ENCODE data around the gene SENP1.
A peak's percentile ranks its signal among the peaks of the same experiment; 100 is the strongest.
"Not testable (repeated sequence)": the region's sequence is repeated elsewhere in the genome, so short reads cannot be mapped to it uniquely, and the experiment has no call there.

Gene SENP1

DNA sequence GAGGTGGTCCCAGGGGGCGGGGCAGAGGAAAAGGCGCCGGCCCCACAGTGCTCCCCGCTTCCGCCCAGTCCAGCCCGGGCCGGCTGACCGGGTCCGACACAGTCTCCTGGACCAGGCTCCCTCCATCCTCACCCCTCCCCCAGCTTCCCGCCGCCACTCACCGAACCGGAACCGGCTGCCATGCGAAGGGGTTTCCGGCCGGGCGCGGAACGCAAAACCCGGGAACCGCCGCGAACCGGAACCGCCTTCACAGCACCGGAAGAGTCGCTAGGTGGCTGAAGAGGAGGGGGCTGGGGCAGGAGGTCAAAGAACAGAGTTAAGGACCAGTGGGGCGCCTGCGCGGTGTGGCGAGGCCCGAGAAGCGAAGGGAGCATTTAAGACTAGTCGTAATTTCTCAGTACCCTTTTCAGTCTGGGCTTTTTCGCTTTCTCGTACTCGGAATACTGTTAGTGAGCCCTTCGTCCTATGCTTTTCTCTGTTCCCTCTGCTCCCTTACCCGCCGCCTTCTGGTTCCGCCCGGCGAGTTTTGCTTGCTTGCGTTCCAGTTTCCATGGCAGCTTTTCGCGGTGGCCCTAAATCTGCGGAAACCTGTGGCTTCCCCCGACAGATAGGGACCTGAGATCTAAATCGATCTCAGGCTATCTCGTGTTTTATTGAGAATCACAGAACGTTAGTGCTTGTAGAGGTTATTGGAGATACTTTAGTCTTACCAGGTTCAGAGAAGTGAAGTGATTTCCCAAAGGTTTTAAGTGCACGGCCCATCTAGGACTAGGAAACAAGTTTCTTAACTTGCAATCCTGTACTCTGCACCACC lies at the start of gene SENP1:
TSS of gene SENP1 (minus strand) at position 213 of the 814 bp plus-strand sequence. CDS start 4,607 bp downstream, outside the sequence.
- Mint-ChIP-seq H3K36me3 (ENCODE audit: low read depth) (peaks cover 8% of the 10 kb centered on the region), H3K9me3 (no peaks in the 10 kb centered on the region), H3K4me1 (ENCODE audit: low read depth) (peaks cover 50% of the 10 kb centered on the region), H3K27me3 (no peaks in the 10 kb centered on the region), H3K27ac (peak within 1 kb of the TSS; percentile 94), H3K4me3 (peak within 1 kb of the TSS; percentile 95)

DNA sequence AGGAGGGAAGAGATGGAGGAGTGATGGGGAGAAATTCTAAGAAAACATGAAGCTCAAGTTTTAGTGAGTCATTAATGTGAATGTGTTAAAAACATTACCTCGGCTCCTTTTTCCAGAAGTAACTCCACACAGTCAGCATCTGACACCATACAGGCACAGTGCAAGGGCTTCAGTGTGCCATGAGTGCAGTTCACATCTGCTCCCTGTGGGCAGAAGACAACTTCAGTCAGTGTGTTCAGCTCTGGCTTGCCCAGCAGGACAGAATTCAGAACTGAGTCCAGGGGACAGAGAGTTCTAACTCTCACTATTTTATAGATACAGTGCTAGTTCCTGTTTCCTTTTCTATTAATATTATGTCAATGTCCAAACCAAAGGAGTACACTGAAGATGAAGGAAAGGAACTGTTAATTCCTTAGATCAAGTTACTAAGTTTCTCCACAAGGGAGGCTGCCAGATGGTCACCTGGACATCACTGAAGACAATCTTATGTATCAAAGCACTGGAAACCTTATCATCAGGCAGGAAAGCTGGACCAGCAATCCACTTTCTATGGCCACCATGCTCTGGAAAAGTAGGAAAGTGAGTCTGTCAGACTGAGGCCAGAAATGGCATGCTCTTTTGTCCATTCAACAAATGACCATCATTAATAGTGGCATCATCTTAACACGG lies 45.4 kb upstream of the SENP1 start:
- H3K9me3 Mint-ChIP-seq, result no peaks in the 10 kb centered on the region
- no peak overlapping the region for H3K4me3 Mint-ChIP-seq
- H3K27ac Mint-ChIP-seq, result peak overlapping the region; percentile 63

DNA sequence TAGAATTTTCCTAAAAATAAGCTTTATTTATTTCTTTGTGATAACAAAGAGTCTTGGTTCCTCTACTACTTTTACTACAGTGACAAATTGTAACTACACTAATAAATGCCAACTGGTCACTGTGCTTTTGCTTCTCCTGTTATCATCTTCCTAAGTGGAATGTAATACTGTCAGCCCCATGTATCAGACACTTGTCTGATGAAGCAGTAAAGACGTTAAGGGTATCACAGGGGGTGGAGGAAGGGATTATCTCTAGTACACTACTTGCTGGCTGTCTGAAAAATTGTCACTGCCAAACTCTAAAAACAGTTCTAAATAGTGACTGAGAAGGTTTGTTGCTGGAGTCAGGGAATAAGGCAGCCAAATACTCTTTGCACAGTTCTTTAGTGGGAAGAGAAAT lies 40.1 kb upstream of the SENP1 start:
- Mint-ChIP-seq H3K27ac (no peak overlapping the region), H3K9me3 (no peaks in the 10 kb centered on the region), H3K36me3 (ENCODE audit: low read depth) (peaks cover 78% of the 10 kb centered on the region), H3K4me3 (no peak overlapping the region), H3K4me1 (ENCODE audit: low read depth) (no peaks in the 10 kb centered on the region), H3K27me3 (no peaks in the 10 kb centered on the region)

More for the DNA sequence above, 45.4 kb upstream of the SENP1 start:
- H3K36me3 Mint-ChIP-seq (ENCODE audit: low read depth), result peaks cover 52% of the 10 kb centered on the region
- H3K4me1 Mint-ChIP-seq (ENCODE audit: low read depth), result peaks cover 19% of the 10 kb centered on the region
- H3K27me3 Mint-ChIP-seq, result no peaks in the 10 kb centered on the region

DNA sequence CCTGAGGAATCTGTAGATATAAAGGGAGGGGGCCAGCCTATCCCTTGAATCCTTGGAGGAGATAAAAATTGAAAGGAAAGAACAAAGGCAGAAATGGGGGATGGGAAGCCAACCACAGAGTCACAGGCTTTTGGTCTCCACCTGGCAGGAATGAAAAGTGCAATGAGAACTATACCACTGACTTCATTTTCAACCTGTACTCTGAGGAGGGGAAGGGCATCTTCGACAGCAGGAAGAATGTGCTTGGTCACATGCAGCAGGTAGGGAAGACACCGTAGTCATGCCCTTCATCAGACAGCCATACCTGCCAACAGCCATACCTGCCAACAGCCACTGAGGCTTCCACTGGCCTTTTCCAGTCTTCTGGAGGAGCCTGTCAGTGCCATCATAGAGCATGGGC lies 38.0 kb upstream of the SENP1 start:
- Mint-ChIP-seq H3K27ac (no peak overlapping the region), H3K27me3 (no peaks in the 10 kb centered on the region), H3K36me3 (ENCODE audit: low read depth) (peaks cover 81% of the 10 kb centered on the region), H3K4me1 (ENCODE audit: low read depth) (no peaks in the 10 kb centered on the region), H3K4me3 (no peak overlapping the region), H3K9me3 (no peaks in the 10 kb centered on the region)

DNA sequence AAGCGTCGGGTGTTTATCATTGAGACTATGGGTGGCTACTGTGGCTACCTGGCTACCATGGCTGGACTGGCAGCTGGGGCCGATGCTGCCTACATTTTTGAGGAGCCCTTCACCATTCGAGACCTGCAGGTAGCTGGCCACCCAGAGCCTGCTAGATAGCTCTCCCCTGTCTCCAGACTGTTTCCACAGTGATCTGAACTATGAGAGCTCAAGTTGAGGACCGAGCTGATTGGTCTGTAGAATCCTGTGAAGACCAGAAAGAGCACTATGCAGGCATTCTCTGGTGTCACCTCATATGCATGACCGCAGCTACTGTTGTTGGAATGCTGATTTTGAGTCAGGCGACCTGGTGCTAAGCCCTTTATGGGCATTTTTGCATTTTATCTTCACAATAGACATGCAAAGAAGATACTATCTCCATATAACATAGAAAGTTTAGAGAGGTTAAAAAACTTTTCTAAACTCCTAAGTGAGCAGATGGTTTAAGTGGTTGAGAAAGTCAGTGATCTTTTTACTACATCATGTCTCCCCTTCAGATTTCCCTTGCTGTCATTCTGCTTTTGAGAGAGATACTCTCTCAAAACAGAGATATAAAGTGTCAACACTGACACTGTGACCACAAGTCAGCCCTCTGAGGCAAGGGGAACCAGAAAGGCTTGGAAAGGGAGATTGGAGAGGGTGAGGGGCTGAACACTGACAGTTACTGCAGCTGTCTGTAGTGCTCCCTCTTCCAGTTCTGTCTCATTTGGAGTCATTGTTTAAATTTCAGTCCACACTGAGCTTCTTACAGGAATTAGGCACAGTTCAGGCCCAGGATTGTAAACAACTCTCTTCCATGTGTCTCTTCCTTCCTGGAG lies 37.2 kb upstream of the SENP1 start:
- no peak overlapping the region for H3K4me3 Mint-ChIP-seq
- H3K4me1 Mint-ChIP-seq (ENCODE audit: low read depth), result no peaks in the 10 kb centered on the region
- H3K27ac Mint-ChIP-seq, result no peak overlapping the region
- no peaks in the 10 kb centered on the region for H3K27me3 Mint-ChIP-seq
- H3K9me3 Mint-ChIP-seq, result no peaks in the 10 kb centered on the region
- H3K36me3 Mint-ChIP-seq (ENCODE audit: low read depth), result peaks cover 76% of the 10 kb centered on the region

DNA sequence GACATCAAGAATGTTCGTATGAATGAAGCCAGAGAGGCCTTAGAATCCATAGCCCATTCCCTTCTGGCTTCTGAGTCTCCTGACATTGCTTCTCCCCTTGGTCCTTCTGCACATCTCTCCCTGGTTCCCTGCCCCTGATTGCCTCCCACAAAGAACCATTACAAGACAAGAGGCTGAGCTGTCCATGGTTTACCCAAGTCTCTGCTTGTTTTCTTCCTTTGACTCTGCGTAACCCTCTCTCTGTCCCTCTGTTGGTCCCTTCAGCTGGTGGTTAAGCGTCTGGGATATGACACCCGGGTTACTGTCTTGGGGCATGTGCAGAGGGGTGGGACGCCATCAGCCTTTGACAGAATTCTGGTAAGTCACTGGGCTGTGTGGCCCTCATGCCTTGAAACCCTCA lies 29.1 kb upstream of the SENP1 start:
- no peaks in the 10 kb centered on the region for H3K4me1 Mint-ChIP-seq (ENCODE audit: low read depth)
- no peak overlapping the region for H3K27ac Mint-ChIP-seq

DNA sequence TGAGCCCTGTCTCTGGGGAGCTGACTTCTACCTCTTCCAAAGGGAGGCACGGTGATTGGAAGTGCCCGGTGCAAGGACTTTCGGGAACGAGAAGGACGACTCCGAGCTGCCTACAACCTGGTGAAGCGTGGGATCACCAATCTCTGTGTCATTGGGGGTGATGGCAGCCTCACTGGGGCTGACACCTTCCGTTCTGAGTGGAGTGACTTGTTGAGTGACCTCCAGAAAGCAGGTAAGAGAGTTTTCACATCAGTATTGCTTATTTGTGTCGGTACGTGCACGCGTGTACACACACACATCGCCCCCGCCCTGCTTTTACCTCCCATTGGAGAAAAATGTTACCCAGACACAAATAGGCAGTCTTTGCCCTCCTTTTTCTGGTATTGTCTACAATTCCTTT lies 26.9 kb upstream of the SENP1 start:
- Mint-ChIP-seq H3K27ac (no peak overlapping the region), H3K9me3 (no peaks in the 10 kb centered on the region), H3K4me1 (ENCODE audit: low read depth) (no peaks in the 10 kb centered on the region), H3K4me3 (no peak overlapping the region), H3K36me3 (ENCODE audit: low read depth) (peaks cover 69% of the 10 kb centered on the region), H3K27me3 (no peaks in the 10 kb centered on the region)

More for the DNA sequence above, 29.1 kb upstream of the SENP1 start:
- Mint-ChIP-seq H3K27me3 (no peaks in the 10 kb centered on the region), H3K36me3 (ENCODE audit: low read depth) (peaks cover 60% of the 10 kb centered on the region), H3K4me3 (no peak overlapping the region), H3K9me3 (no peaks in the 10 kb centered on the region)

DNA sequence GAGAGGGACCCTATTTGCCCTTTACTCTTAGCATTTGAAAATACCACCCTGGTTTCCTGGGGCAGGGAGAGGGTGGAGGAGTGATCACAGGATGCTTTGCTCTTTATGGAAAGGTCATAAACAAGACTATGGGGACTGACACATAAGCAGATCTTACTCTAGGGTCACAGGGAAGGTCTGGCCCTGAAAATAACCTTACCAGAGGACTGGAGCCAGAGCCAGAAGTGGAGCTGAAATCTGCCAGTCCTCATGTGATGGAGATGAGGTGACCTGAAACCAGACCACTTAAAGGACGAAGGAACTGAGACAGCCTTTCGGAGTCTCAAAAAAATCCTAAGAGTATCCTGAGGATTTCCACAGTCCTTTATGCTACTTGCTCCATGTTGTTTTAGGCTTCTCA lies 25.6 kb upstream of the SENP1 start:
- Mint-ChIP-seq H3K4me3 (no peak overlapping the region), H3K36me3 (ENCODE audit: low read depth) (peaks cover 74% of the 10 kb centered on the region), H3K27me3 (no peaks in the 10 kb centered on the region), H3K27ac (no peak overlapping the region), H3K9me3 (no peaks in the 10 kb centered on the region), H3K4me1 (ENCODE audit: low read depth) (no peaks in the 10 kb centered on the region)

DNA sequence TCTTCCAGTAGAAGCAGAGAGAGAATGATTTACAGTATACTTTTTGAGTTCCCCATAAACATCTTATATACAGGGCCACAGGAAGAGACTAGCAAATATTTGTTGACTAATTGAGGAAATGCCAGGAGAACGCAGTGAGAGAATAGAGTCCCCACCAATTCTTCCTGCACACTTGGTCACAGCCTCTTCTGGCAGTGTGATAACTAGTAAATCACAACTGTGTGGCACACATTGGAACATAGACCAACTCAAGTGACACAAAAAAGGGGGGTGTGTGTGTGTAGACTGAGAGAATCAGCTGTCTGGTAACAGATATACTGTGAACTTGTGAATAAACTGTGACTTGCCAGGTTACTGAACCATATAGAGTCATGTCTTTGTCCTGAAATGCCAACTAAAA lies 23.5 kb upstream of the SENP1 start:
- peaks cover 82% of the 10 kb centered on the region for H3K36me3 Mint-ChIP-seq (ENCODE audit: low read depth)
- H3K4me3 Mint-ChIP-seq, result no peak overlapping the region
- H3K4me1 Mint-ChIP-seq (ENCODE audit: low read depth), result no peaks in the 10 kb centered on the region
- H3K27ac Mint-ChIP-seq, result no peak overlapping the region
- H3K9me3 Mint-ChIP-seq, result no peaks in the 10 kb centered on the region
- no peaks in the 10 kb centered on the region for H3K27me3 Mint-ChIP-seq

DNA sequence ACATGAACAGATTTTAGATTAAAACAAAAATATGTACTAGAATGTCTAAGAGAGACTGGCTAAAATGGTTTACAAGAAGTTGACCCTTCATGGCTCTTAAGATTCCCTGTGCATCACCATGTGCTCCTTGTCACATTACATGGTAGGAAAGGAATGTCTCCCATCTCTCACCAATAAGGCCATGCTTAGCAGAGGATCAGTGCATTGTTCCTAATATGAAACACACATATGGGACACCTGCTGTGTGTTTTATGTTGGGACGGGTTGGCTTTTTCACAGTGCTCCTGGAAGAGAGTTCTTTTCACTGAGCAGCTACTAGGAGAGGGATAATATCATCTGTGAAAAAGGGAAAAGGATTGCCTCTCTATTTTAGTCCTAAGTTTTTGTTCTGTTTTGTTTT lies 22.9 kb upstream of the SENP1 start:
- H3K36me3 Mint-ChIP-seq (ENCODE audit: low read depth), result peaks cover 80% of the 10 kb centered on the region
- no peaks in the 10 kb centered on the region for H3K27me3 Mint-ChIP-seq
- no peak overlapping the region for H3K27ac Mint-ChIP-seq
- H3K9me3 Mint-ChIP-seq, result no peaks in the 10 kb centered on the region
- H3K4me3 Mint-ChIP-seq, result no peak overlapping the region
- no peaks in the 10 kb centered on the region for H3K4me1 Mint-ChIP-seq (ENCODE audit: low read depth)

DNA sequence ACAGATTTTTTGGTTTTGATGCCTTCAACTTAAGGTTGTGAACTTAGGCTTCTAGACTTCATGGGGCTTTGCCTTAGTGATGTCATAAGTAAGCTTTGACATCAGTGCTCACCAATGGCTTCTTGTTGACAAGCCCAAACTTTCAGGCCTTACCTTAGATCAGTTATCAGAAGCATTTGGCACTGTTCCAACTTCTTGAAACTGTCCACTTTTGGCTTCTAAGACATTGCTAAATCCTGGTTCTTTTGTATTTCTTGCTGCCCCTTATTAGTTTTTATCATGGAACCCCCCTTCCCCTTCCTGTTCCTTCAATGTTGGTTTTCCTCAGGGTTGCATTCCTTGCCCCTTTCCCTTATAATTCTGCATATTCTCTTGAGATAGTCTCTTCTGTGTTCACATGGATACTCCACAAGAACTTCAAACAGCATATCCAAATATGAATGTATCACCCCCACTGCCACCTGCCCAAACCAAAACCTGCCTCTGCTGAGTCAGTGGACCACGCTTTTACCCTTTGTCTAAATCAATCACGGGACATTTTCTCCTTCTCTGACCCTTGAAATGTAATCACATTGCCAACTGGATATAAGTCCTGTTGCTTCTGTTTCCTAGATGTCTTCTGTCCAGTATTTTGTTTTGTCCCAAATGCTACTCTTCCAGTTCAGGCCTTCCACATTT lies 21.2 kb upstream of the SENP1 start:
- Mint-ChIP-seq H3K27me3 (no peaks in the 10 kb centered on the region), H3K4me3 (no peak overlapping the region), H3K4me1 (ENCODE audit: low read depth) (no peaks in the 10 kb centered on the region), H3K36me3 (ENCODE audit: low read depth) (peaks cover 76% of the 10 kb centered on the region), H3K27ac (no peak overlapping the region), H3K9me3 (no peaks in the 10 kb centered on the region)

DNA sequence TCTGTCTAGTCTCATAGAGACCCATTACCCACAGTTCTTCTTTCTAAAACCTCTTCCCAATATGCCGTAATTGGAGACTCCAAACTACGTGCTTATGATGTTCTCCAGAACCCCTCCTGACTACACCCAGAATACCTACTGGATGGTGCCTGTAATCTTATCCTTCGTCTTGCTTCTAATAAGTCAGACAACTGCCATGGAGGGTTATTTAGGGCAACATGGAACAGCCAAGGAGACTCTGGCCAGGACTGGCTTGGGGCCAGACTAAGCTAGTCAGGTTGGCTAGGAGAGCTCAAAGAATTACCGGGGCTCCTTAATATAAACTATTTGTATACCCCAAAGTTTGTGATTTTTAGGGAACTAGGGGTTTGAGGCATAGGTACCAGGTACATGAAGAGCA lies 20.1 kb upstream of the SENP1 start:
- H3K36me3 Mint-ChIP-seq (ENCODE audit: low read depth), result peaks cover 80% of the 10 kb centered on the region
- no peaks in the 10 kb centered on the region for H3K27me3 Mint-ChIP-seq
- H3K9me3 Mint-ChIP-seq, result no peaks in the 10 kb centered on the region
- H3K4me1 Mint-ChIP-seq (ENCODE audit: low read depth), result peaks cover 3% of the 10 kb centered on the region
- no peak overlapping the region for H3K4me3 Mint-ChIP-seq
- no peak overlapping the region for H3K27ac Mint-ChIP-seq

DNA sequence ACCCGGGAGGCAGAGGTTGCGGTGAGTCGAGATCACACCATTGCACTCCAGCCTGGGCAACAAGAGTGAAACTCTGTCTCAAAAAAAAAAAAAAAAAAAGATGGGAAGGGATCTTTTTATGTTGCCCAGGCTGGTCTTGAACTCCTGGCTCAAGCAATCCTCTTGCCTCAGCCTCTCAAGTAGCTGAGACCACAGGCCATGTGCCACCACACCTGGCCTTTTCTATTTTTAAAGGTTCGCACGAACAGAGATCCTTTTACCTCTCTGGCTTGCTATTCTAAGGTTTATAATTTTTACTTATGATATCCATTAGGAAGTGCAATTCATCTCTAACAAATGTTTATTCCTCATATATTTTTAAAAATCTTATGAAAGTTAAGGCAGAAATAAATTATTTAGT lies 19.7 kb upstream of the SENP1 start:
- H3K4me1 Mint-ChIP-seq (ENCODE audit: low read depth); H3K27ac Mint-ChIP-seq; H3K27me3 Mint-ChIP-seq; H3K4me3 Mint-ChIP-seq; H3K9me3 Mint-ChIP-seq: not testable (repeated sequence)
- H3K36me3 Mint-ChIP-seq (ENCODE audit: low read depth), result peaks cover 78% of the 10 kb centered on the region

DNA sequence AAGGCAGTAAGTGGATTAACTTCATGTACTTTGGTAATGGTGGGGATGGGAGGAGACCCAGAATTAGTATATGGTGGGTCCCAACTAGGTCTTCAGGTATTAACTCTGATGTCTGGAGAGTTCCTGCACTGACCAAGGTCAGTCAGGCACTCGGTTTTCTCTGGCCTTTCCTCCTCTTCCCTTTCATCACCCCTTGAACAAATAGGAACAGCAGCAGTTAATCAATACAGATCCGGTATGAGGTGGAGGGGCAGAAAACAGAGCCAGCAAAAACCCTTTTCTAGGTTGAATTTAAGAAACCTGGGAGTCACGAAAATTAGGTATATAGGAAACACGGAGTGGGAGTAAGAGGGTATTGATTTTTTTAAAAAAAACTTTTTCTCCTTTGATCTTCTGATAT lies 17.3 kb upstream of the SENP1 start:
- Mint-ChIP-seq H3K36me3 (ENCODE audit: low read depth) (peaks cover 56% of the 10 kb centered on the region), H3K4me3 (no peak overlapping the region), H3K27me3 (peaks cover 2% of the 10 kb centered on the region), H3K27ac (no peak overlapping the region), H3K9me3 (no peaks in the 10 kb centered on the region), H3K4me1 (ENCODE audit: low read depth) (peaks cover 25% of the 10 kb centered on the region)

All from stimulated activated naive CD8-positive, alpha-beta T cell treated with anti-CD3 and anti-CD28 coated beads, Interleukin-15, Interleukin-2, amounts not matched to agents 100 ng/mL and 50 ng/mL, for 24 hours (primary cell).